CD14-positive monocyte (primary cell): ENCODE data around the gene CCDC136. TPM values are rescaled to one million over a fixed set of nuclear protein-coding genes. Genes with fewer than 3 reads are reported as not detected.

Source experiments
- DNase-seq, 3 donors: peaks; one replicate each; pipeline ENCODE4 v3.0.0-alpha.2; 2011 to 2022
- H2AFZ ChIP-seq: 2 replicates; pipeline ENCODE4 v1.6.0; 2012; ENCODE audit warnings: mild to moderate bottlenecking, low read depth, low read length, inconsistent platforms; ENCODE audit not compliant: insufficient read depth, poor library complexity, severe bottlenecking
- H3K27ac ChIP-seq, 2 donors: 1 replicate in 1 of 2; 2 replicates in 1 of 2; pipeline ENCODE4 v1.5.1; 2012 to 2013; ENCODE audit warnings: low read length in 2 of 2, control low read depth in 1 of 2, inconsistent platforms in 1 of 2, low read depth in 1 of 2, mild to moderate bottlenecking in 1 of 2
- H3K27me3 ChIP-seq, 2 donors: one replicate each; pipeline versions ENCODE4 v1.6.0 to v1.6.1; 2011 to 2013; ENCODE audit warnings: low read length in 2 of 2; ENCODE audit not compliant: control insufficient read depth in 2 of 2, insufficient read depth in 2 of 2
- H3K36me3 ChIP-seq, 2 donors: replicated peaks in 1 of 2; 1 replicate in 1 of 2; 2 replicates in 1 of 2; pipeline versions ENCODE4 v1.5.1 to v1.6.1; 2012 to 2013; ENCODE audit warnings: low read length in 2 of 2, control low read depth in 1 of 2, inconsistent platforms in 1 of 2, mild to moderate bottlenecking in 1 of 2; ENCODE audit not compliant: insufficient read depth in 2 of 2, control insufficient read depth in 1 of 2
- H3K4me1 ChIP-seq, 2 donors: 1 replicate in 1 of 2; 2 replicates in 1 of 2; pipeline versions ENCODE4 v1.5.1 to v1.6.1; 2012 to 2013; ENCODE audit warnings: low read length in 2 of 2, control low read depth in 1 of 2, inconsistent platforms in 1 of 2, mild to moderate bottlenecking in 1 of 2, moderate library complexity in 1 of 2; ENCODE audit not compliant: insufficient read depth in 2 of 2, control insufficient read depth in 1 of 2
- H3K4me2 ChIP-seq: replicated peaks from 2 replicates; pipeline ENCODE3; 2012; ENCODE audit warnings: low read length, moderate library complexity, mild to moderate bottlenecking; ENCODE audit not compliant: poor library complexity, severe bottlenecking; ENCODE audit errors: extremely low read depth
- H3K4me3 ChIP-seq, 3 experiments: fragments of 200-600 bp in 1 of 3; sonication (generic) in 1 of 3; replicated peaks in 1 of 3; 1 replicate in 2 of 3; 2 replicates in 1 of 3; pipeline ENCODE4 v1.5.1; 2011 to 2013; ENCODE audit warnings: low read length in 3 of 3, mild to moderate bottlenecking in 3 of 3, control low read depth in 2 of 3, low read depth in 2 of 3, inconsistent platforms in 1 of 3, moderate library complexity in 1 of 3
- H3K79me2 ChIP-seq: 2 replicates; pipeline ENCODE4 v1.6.0; 2012; ENCODE audit warnings: mild to moderate bottlenecking, control low read depth, inconsistent platforms, low read length, moderate library complexity; ENCODE audit not compliant: insufficient read depth
- H3K9ac ChIP-seq: 2 replicates; pipeline ENCODE4 v1.6.0; 2017; ENCODE audit warnings: low read length, mild to moderate bottlenecking; ENCODE audit not compliant: insufficient read depth, poor library complexity, severe bottlenecking
- H3K9me3 ChIP-seq, 2 donors: replicated peaks in 1 of 2; 1 replicate in 1 of 2; 2 replicates in 1 of 2; pipeline versions ENCODE4 v1.5.1 to v1.6.1; 2012 to 2013; ENCODE audit warnings: low read length in 2 of 2, control low read depth in 1 of 2; ENCODE audit not compliant: control insufficient read depth in 1 of 2, insufficient read depth in 1 of 2
- H4K20me1 ChIP-seq: 2 replicates; pipeline ENCODE4 v1.6.0; 2012; ENCODE audit warnings: mild to moderate bottlenecking, low read length, control low read depth, moderate library complexity; ENCODE audit not compliant: insufficient read depth
- H3K27ac Mint-ChIP-seq, 7 donors: one replicate each; pipeline ENCODE4 v1.8.0; 2020; ENCODE audit warnings: mild to moderate bottlenecking in 7 of 7, mixed read lengths in 7 of 7, moderate library complexity in 6 of 7, inconsistent platforms in 2 of 7
- H3K27me3 Mint-ChIP-seq, 3 donors: one replicate each; pipeline ENCODE4 v1.8.0; 2021 to 2022; ENCODE audit warnings: low read depth in 3 of 3, mild to moderate bottlenecking in 3 of 3, mixed read lengths in 3 of 3, moderate library complexity in 3 of 3, inconsistent platforms in 1 of 3
- H3K36me3 Mint-ChIP-seq, 2 donors: one replicate each; pipeline ENCODE4 v1.8.0; 2020; ENCODE audit warnings: mixed read lengths in 2 of 2, inconsistent platforms in 1 of 2, mild to moderate bottlenecking in 1 of 2
- H3K4me1 Mint-ChIP-seq: one replicate; pipeline ENCODE4 v1.8.0; 2020; ENCODE audit warnings: mild to moderate bottlenecking, mixed read lengths
- H3K4me3 Mint-ChIP-seq, 2 donors: one replicate each; pipeline ENCODE4 v1.8.0; 2020; ENCODE audit warnings: mild to moderate bottlenecking in 2 of 2, mixed read lengths in 2 of 2, moderate library complexity in 1 of 2
- H3K9me3 Mint-ChIP-seq, 7 donors: one replicate each; pipeline ENCODE4 v1.8.0; 2020 to 2022; ENCODE audit warnings: mixed read lengths in 7 of 7, mild to moderate bottlenecking in 6 of 7, moderate library complexity in 6 of 7, inconsistent platforms in 2 of 7
- CTCF ChIP-seq: fragments of 200-600 bp; IDR thresholded peaks from one replicate; pipeline ENCODE4 v1.8.0; 2022; ENCODE audit warnings: antibody characterized with exemption, mild to moderate bottlenecking
- WGBS: methylation state at CpG from one replicate; pipeline ENCODE4 v1.1.5; 2013; ENCODE audit warnings: missing lambda C conversion rate; ENCODE audit not compliant: insufficient coverage; 5-methylcytosine and 5-hydroxymethylcytosine counted together
- intact Hi-C, 2 donors: fragments of 100-400 bp; cut with micrococcal nuclease; formaldehyde crosslinking; loops; one replicate each; pipeline versions ENCODE4 v1.15.0 to v1.15.1; 2023
- polyA plus RNA-seq, 3 donors: library from polyadenylated mRNA; depleted of rRNA in 1 of 3; unstranded in 2 of 3; stranded (reverse) in 1 of 3; fragments of 300-500 nt in 2 of 3; fragments of >200 nt in 1 of 3; fragmentation: Illumina TruSeq in 2 of 3; gene quantifications; 1 replicate in 2 of 3; 2 replicates in 1 of 3; pipeline ENCODE4 v1.2.3, GENCODE V29; 2012 to 2021

CCDC136 gene
- polyA plus RNA-seq, 3 donors: 0.26 to 2.6 TPM; not detected in 1

GRCh38 chr7:128778946-128779345 lies 12.8 kb upstream of the CCDC136 start:
- Histone ChIP-seq H3K4me3 (no peak overlapping the region), H3K9me3 (peaks cover 0 to 7% of the 10 kb centered on the region in 2 donors), H3K4me2 (no peak overlapping the region), H3K27me3 (no peaks in the 10 kb centered on the region), H4K20me1 (no peaks in the 10 kb centered on the region), H2AFZ (no peak overlapping the region), H3K79me2 (no peaks in the 10 kb centered on the region), H3K27ac (no peak overlapping the region), H3K4me1 (no peaks in the 10 kb centered on the region), H3K9ac (no peak overlapping the region), H3K36me3 (peaks cover 0 to 7% of the 10 kb centered on the region in 2 donors)
- peaks cover 11 to 27% (median 17%) of the 10 kb centered on the region in 7 donors for H3K9me3 Mint-ChIP-seq
- peaks cover 7 to 18% of the 10 kb centered on the region in 2 donors for H3K36me3 Mint-ChIP-seq
- no peak overlapping the region for H3K27ac Mint-ChIP-seq
- no peak for DNase-seq
- 97% methylated on average over 4 of the region's 5 CpGs for whole genome bisulfite sequencing
- TF ChIP-seq CTCF: no peak
- intact Hi-C loops: no loop called here
- peaks cover 2 to 6% (median 6%) of the 10 kb centered on the region in 3 donors for H3K27me3 Mint-ChIP-seq
- H3K4me1 Mint-ChIP-seq: no peaks in the 10 kb centered on the region
- H3K4me3 Mint-ChIP-seq: no peak overlapping the region

GRCh38 chr7:128781126-128781525 lies 10.6 kb upstream of the CCDC136 start:
- no peaks in the 10 kb centered on the region for H3K79me2 ChIP-seq
- no peak overlapping the region for H3K4me3 ChIP-seq
- no peak overlapping the region for H3K27ac ChIP-seq
- no peak overlapping the region for H2AFZ ChIP-seq
- H3K9me3 ChIP-seq: peaks cover 0 to 7% of the 10 kb centered on the region in 2 donors
- DNase-seq: no peak
- peaks cover 0 to 4% of the 10 kb centered on the region in 2 donors for H3K36me3 Mint-ChIP-seq
- no peaks in the 10 kb centered on the region for H3K36me3 ChIP-seq
- H3K9me3 Mint-ChIP-seq: peaks cover 9 to 25% (median 17%) of the 10 kb centered on the region in 7 donors
- no peak overlapping the region for H3K4me2 ChIP-seq
- H3K27ac Mint-ChIP-seq: no peak overlapping the region
- H4K20me1 ChIP-seq: no peaks in the 10 kb centered on the region
- 98% methylated on average over 4 of the region's 5 CpGs for WGBS
- no peak for TF ChIP-seq CTCF
- H3K4me1 ChIP-seq: no peaks in the 10 kb centered on the region
- intact Hi-C loops: no loop called here
- H3K9ac ChIP-seq: no peak overlapping the region
- H3K4me3 Mint-ChIP-seq: no peak overlapping the region
- peaks cover 2% of the 10 kb centered on the region for H3K4me1 Mint-ChIP-seq
- no peaks in the 10 kb centered on the region for H3K27me3 ChIP-seq
- peaks cover 2 to 8% (median 8%) of the 10 kb centered on the region in 3 donors for H3K27me3 Mint-ChIP-seq
